Endothelial cell of umbilical vein (primary cell): ENCODE measurements around the gene PPP1R26. TPM values are rescaled to one million over a fixed set of nuclear protein-coding genes. Genes with fewer than 3 reads are reported as not detected.

Source experiments
- BruUV-seq: library from RNA; stranded (reverse); fragments of 400-500 nt; replicated peaks from 2 replicates; lab custom pipeline; 2021; lab: Mats Ljungman, UMichigan
- CTCF ChIA-PET: fragments of 300-600, 350-600 bp; sonication (Branson Sonifier 250); formaldehyde crosslinking; loops from one replicate; lab custom pipeline; 2021; ENCODE audit warnings: antibody characterized with exemption, inconsistent platforms; lab: Charles Lee
- POLR2A ChIA-PET: fragments of 300-600, 350-600 bp; sonication (Branson Sonifier 250); formaldehyde crosslinking; loops from one replicate; lab custom pipeline; 2021; ENCODE audit warnings: antibody characterized with exemption, inconsistent platforms; lab: Charles Lee
- DNase-seq: peaks from one replicate; pipeline ENCODE4 v3.0.0-alpha.2; 2011; ENCODE audit warnings: low read depth, low spot score
- FAIRE-seq: peaks from 2 replicates; lab custom pipeline; 2011; peaks lifted over from hg19 to GRCh38; lab: Jason Lieb, UNC
- H2AFZ ChIP-seq: 2 replicates; pipeline ENCODE4 v1.6.0; 2012; ENCODE audit warnings: low read depth, low read length, control low read depth, inconsistent platforms
- H3K27ac ChIP-seq: 2 replicates; pipeline ENCODE4 v1.5.1; 2011; ENCODE audit warnings: low read depth, mild to moderate bottlenecking, control low read depth, low read length, moderate library complexity; ENCODE audit not compliant: insufficient read depth
- H3K27me3 ChIP-seq, 2 experiments: 2 replicates each; pipeline versions ENCODE4 v1.6.0 to v1.6.1; 2011; ENCODE audit warnings: low read length in 2 of 2, mixed read lengths in 1 of 2; ENCODE audit not compliant: control insufficient read depth in 2 of 2, insufficient read depth in 2 of 2
- H3K36me3 ChIP-seq, 2 experiments: 2 replicates in 1 of 2; 3 replicates in 1 of 2; pipeline ENCODE4 v1.5.1; 2011; ENCODE audit warnings: low read length in 2 of 2, mild to moderate bottlenecking in 1 of 2, moderate library complexity in 1 of 2; ENCODE audit not compliant: control insufficient read depth in 2 of 2, insufficient read depth in 2 of 2; ENCODE audit errors: extremely low read depth in 1 of 2
- H3K4me1 ChIP-seq: 3 replicates; pipeline ENCODE4 v1.5.1; 2011; ENCODE audit warnings: mild to moderate bottlenecking, low read length; ENCODE audit not compliant: control insufficient read depth, insufficient read depth; ENCODE audit errors: extremely low read depth
- H3K4me2 ChIP-seq: 2 replicates; pipeline ENCODE4 v1.6.1; 2011; ENCODE audit warnings: low read length, control low read depth, mixed read lengths; ENCODE audit not compliant: insufficient read depth
- H3K4me3 ChIP-seq, 3 experiments: fragments of 200-600 bp in 1 of 3; sonication (generic), shearing (Covaris generic) in 1 of 3; replicated peaks in 1 of 3; 2 replicates each; pipeline ENCODE4 v1.5.1; 2011 to 2016; ENCODE audit warnings: control low read depth in 3 of 3, low read length in 3 of 3, mild to moderate bottlenecking in 2 of 3, inconsistent platforms in 1 of 3, low read depth in 1 of 3, moderate library complexity in 1 of 3; ENCODE audit not compliant: insufficient read depth in 1 of 3
- H3K79me2 ChIP-seq: 2 replicates; pipeline ENCODE4 v1.6.0; 2012; ENCODE audit warnings: low read length, inconsistent platforms; ENCODE audit not compliant: control insufficient read depth, insufficient read depth
- H3K9ac ChIP-seq: replicated peaks from 2 replicates; pipeline ENCODE3; 2011; ENCODE audit warnings: low read length, control low read depth; ENCODE audit not compliant: insufficient read depth; ENCODE audit errors: extremely low read depth
- H3K9me1 ChIP-seq: replicated peaks from 3 replicates; pipeline ENCODE4 v1.6.0; 2011; ENCODE audit warnings: mild to moderate bottlenecking, low read length; ENCODE audit not compliant: control insufficient read depth, insufficient read depth; ENCODE audit errors: extremely low read depth
- H3K9me3 ChIP-seq: replicated peaks from 2 replicates; pipeline ENCODE4 v1.5.1; 2012; ENCODE audit warnings: low read length, inconsistent platforms; ENCODE audit not compliant: control insufficient read depth, insufficient read depth
- H4K20me1 ChIP-seq: replicated peaks from 2 replicates; pipeline ENCODE3; 2011; ENCODE audit warnings: mild to moderate bottlenecking, low read length; ENCODE audit not compliant: control insufficient read depth, insufficient read depth; ENCODE audit errors: extremely low read depth
- EZH2 ChIP-seq: IDR thresholded peaks from 2 replicates; pipeline ENCODE4 v1.6.1; 2012; ENCODE audit warnings: borderline replicate concordance, low read depth, mild to moderate bottlenecking, moderate library complexity, low read length, inconsistent platforms; ENCODE audit not compliant: severe bottlenecking
- FOS ChIP-seq: IDR thresholded peaks from 2 replicates; pipeline ENCODE4 v1.6.1; 2011; ENCODE audit warnings: mild to moderate bottlenecking, low read length, moderate library complexity, borderline replicate concordance; ENCODE audit not compliant: insufficient read depth
- GATA2 ChIP-seq: IDR thresholded peaks from 2 replicates; pipeline ENCODE4 v1.7.0; 2011; ENCODE audit warnings: low read depth, mild to moderate bottlenecking, moderate library complexity, mixed read lengths, low read length; ENCODE audit not compliant: insufficient read length, insufficient read depth
- JUN ChIP-seq: IDR thresholded peaks from 2 replicates; pipeline ENCODE4 v1.6.1; 2011; ENCODE audit warnings: borderline replicate concordance, low read depth; ENCODE audit not compliant: insufficient read length, insufficient read depth
- MYC ChIP-seq: IDR thresholded peaks from one replicate; pipeline ENCODE4 v1.6.1; 2011; ENCODE audit warnings: mild to moderate bottlenecking, low read depth, low read length
- POLR2A ChIP-seq: IDR thresholded peaks from 2 replicates; pipeline ENCODE4 v1.6.1; 2012; ENCODE audit warnings: low read depth, mild to moderate bottlenecking, control low read depth, low read length
- POLR2AphosphoS5 ChIP-seq: IDR thresholded peaks from 2 replicates; pipeline ENCODE4 v1.6.1; 2012; ENCODE audit warnings: low read depth, mild to moderate bottlenecking, control low read depth, low read length, moderate library complexity; ENCODE audit not compliant: insufficient read depth
- dilution Hi-C: fragments of 300-500 bp; cut with MboI; formaldehyde crosslinking; loops from one replicate; pipeline ENCODE4 v1.15.0; 2019; ENCODE audit warnings: low sequenced_read_pairs; ENCODE audit not compliant: extremely low pct_ligation_motif_present
- intact Hi-C: fragments of 100-400 bp; cut with micrococcal nuclease; formaldehyde crosslinking; loops from one replicate; pipeline ENCODE4 v1.10.0; 2022
- polyA plus RNA-seq, 4 experiments: library from polyadenylated mRNA; depleted of rRNA in 3 of 4; stranded (reverse) in 3 of 4; unstranded in 1 of 4; fragments of >200 nt; gene quantifications; 2 replicates each; pipeline versions ENCODE4 v1.2.1 to v1.2.3, GENCODE V29; 2011 to 2012; ENCODE audit warnings: missing spikeins in 1 of 4
- total RNA-seq: library from RNA; stranded (reverse); gene quantifications from 2 replicates; pipeline ENCODE4 v1.2.3, GENCODE V29; 2021
- TF ChIP-seq, protein P1 (sequence below), 2 donors: IDR thresholded peaks; 1 replicate in 1 of 2; 2 replicates in 1 of 2; pipeline ENCODE4 v1.5.1; 2011; ENCODE audit warnings: low read length in 2 of 2, mild to moderate bottlenecking in 2 of 2, moderate library complexity in 2 of 2, control low read depth in 1 of 2, inconsistent platforms in 1 of 2, low read depth in 1 of 2; ENCODE audit not compliant: insufficient read depth in 1 of 2; ENCODE audit errors: extremely low read depth in 1 of 2
- TF ChIP-seq, protein P2 (sequence below): IDR thresholded peaks from 2 replicates; pipeline ENCODE4 v1.6.1; 2011; ENCODE audit not compliant: insufficient read depth, insufficient read length

The PPP1R26 gene
- total and polyA plus RNA-seq, 2 donors (not counting 3 experiments of a cell fraction or from before 2014, with no cell fraction given), result 5.9 to 16.9 TPM

DNA sequence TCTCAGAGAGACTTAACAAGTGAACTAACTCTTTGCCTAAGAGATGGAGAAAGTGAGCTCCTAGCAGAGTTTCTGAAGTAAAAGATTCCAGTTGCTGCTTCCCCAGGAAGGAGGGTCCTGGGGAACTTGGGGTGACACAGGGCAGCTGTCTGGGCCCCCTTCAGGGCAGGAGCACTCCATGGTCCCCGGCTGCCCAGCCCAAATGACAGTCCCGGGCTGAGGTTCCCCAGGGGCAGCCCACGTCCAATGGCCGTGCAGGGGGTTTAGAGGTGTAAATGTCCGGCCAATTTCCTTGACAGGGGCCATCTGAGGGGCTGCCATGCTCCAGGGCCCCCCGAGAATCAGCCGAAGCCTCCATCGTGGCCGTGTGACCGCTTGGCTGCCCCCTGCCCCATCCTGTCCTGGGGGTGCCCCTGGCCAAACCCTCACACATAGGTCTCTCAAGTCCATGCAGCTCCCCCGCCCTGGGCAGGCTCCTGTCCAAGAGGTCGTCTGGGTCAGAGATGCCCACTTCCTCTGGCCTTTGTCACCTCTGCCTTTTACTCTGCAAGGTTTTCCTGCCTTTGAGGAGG is 5.5 kb upstream of the PPP1R26 start:
- Histone ChIP-seq H3K4me2 (no peak overlapping the region), H3K9ac (no peak overlapping the region), H3K4me1 (peaks cover 5% of the 10 kb centered on the region), H3K9me1 (no peaks in the 10 kb centered on the region), H3K79me2 (no peaks in the 10 kb centered on the region), H3K27me3 (no peaks in the 10 kb centered on the region), H3K9me3 (no peaks in the 10 kb centered on the region), H3K4me3 (no peak overlapping the region), H4K20me1 (no peaks in the 10 kb centered on the region), H2AFZ (no peak overlapping the region), H3K36me3 (no peaks in the 10 kb centered on the region), H3K27ac (no peak overlapping the region)
- CTCF ChIA-PET, result interaction anchor here (1.9 kb wide), 1 partner anchor 10 kb away, joined by 6 read pairs; no protein-coding TSS in a partner anchor
- dilution Hi-C loops, result no loop called here
- no peak for DNase-seq
- FAIRE-seq, result no peak
- intact Hi-C loops, result no loop called here
- no TSS peak for BruUV-seq
- TF ChIP-seq, protein P1, sequence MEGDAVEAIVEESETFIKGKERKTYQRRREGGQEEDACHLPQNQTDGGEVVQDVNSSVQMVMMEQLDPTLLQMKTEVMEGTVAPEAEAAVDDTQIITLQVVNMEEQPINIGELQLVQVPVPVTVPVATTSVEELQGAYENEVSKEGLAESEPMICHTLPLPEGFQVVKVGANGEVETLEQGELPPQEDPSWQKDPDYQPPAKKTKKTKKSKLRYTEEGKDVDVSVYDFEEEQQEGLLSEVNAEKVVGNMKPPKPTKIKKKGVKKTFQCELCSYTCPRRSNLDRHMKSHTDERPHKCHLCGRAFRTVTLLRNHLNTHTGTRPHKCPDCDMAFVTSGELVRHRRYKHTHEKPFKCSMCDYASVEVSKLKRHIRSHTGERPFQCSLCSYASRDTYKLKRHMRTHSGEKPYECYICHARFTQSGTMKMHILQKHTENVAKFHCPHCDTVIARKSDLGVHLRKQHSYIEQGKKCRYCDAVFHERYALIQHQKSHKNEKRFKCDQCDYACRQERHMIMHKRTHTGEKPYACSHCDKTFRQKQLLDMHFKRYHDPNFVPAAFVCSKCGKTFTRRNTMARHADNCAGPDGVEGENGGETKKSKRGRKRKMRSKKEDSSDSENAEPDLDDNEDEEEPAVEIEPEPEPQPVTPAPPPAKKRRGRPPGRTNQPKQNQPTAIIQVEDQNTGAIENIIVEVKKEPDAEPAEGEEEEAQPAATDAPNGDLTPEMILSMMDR (IDR thresholded peaks at IDR 0.05; ENCODE audit: extremely low read depth in 1 of 2, insufficient read depth in 1 of 2, low read depth in 1 of 2, low read length in 2 of 2), result no peak
- TF ChIP-seq GATA2 (no peak), POLR2AphosphoS5 (no peak), MYC (no peak), FOS (no peak), JUN (no peak), EZH2 (no peak), POLR2A (no peak)
- TF ChIP-seq, protein P2, sequence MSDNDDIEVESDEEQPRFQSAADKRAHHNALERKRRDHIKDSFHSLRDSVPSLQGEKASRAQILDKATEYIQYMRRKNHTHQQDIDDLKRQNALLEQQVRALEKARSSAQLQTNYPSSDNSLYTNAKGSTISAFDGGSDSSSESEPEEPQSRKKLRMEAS, result no peak
- POLR2A ChIA-PET, result no interaction called here
